GM12874 (cell line): ENCODE data around the gene B3GNT5.
A peak's percentile ranks its signal among the peaks of the same experiment; 100 is the strongest.

Experiments
- TF ChIP-seq, protein P1 (sequence below): IDR thresholded peaks from 2 replicates; pipeline ENCODE4 v1.5.1; 2011; ENCODE audit warnings: low read depth, mild to moderate bottlenecking, control low read depth, low read length, moderate library complexity; ENCODE audit not compliant: insufficient read depth

B3GNT5 gene

DNA sequence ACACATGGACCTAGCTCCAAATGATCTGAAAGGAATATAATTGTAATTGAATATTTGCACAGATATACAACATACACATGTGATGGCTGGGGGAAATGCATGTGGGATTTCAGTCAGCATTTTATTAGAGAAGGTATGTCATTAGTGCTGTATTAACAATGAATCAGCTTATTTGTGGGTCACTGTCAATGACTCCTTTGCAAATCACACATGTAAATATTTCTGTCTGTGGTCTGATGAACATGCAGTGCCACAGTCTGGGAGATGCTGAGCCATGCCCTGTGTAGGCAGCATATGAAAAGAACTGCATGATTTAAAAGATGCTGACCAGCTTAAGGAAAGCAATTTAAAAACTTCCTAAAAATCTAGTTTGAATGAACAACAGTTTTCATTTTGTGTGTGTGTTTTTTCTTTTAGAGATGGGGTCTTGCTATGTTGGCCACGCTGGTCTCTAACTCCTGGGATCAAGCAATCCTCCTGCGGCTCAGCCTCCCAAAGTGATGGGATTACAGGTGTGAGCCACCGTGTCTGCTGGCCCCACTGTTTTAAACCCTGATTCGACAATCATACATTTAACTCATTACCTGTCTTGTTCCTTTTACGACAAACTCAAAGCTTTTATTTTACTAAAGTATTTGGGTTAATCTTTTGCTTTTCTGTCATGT, 803 bp upstream of the B3GNT5 start:
- TF ChIP-seq, protein P1, sequence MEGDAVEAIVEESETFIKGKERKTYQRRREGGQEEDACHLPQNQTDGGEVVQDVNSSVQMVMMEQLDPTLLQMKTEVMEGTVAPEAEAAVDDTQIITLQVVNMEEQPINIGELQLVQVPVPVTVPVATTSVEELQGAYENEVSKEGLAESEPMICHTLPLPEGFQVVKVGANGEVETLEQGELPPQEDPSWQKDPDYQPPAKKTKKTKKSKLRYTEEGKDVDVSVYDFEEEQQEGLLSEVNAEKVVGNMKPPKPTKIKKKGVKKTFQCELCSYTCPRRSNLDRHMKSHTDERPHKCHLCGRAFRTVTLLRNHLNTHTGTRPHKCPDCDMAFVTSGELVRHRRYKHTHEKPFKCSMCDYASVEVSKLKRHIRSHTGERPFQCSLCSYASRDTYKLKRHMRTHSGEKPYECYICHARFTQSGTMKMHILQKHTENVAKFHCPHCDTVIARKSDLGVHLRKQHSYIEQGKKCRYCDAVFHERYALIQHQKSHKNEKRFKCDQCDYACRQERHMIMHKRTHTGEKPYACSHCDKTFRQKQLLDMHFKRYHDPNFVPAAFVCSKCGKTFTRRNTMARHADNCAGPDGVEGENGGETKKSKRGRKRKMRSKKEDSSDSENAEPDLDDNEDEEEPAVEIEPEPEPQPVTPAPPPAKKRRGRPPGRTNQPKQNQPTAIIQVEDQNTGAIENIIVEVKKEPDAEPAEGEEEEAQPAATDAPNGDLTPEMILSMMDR = no peak

DNA sequence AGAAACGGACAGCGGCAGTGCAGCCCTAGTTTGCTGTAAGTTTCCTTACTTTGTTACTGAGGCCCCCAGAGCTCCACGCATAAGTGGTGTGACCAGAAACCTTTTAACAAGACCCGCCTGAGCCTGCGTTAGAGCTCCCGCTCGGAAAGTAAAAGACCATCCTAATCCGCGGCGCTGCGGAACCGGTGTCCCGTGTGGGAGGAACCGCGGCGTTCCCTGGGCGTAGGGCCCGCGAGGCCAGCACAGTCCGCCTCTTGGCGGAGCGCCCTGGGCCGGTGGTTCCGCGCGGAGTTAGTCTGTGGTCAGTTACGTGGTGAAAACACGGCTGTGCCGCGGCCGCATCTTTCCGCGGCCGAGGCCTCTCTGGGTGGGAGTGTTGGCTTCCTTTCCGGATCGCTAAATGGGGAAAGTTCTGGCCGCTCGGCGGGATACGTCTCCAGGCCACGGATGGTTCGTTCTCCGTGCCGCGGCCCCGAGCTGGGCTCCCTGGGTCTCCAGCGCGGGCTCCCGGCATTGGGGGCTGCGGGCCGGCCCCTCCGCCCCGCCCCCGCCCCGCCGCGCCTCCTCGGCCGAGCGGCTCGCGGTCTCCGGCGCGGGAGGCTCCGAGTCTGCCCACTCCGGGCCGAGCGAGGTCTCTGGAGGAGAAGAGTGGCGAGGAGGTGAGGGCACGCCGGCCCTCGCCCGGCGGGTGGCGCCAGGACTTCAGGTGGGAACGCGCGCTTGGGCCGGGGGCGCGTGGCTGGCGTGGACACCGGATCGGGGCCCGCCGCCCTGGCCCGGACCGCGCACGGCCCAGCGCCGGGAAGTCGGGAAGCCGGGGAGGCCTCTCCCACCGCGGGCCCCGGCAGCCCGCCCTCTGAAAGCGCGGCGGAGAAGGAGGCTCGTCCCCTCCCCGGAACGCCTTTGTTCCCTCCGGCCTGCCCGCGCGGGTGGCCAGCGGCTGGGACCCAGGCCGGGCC, 754 bp downstream of the B3GNT5 start:
- TF ChIP-seq, protein P1 = 0 out of 2 replicates have a peak, but pooled peaks have one; percentile 18

DNA sequence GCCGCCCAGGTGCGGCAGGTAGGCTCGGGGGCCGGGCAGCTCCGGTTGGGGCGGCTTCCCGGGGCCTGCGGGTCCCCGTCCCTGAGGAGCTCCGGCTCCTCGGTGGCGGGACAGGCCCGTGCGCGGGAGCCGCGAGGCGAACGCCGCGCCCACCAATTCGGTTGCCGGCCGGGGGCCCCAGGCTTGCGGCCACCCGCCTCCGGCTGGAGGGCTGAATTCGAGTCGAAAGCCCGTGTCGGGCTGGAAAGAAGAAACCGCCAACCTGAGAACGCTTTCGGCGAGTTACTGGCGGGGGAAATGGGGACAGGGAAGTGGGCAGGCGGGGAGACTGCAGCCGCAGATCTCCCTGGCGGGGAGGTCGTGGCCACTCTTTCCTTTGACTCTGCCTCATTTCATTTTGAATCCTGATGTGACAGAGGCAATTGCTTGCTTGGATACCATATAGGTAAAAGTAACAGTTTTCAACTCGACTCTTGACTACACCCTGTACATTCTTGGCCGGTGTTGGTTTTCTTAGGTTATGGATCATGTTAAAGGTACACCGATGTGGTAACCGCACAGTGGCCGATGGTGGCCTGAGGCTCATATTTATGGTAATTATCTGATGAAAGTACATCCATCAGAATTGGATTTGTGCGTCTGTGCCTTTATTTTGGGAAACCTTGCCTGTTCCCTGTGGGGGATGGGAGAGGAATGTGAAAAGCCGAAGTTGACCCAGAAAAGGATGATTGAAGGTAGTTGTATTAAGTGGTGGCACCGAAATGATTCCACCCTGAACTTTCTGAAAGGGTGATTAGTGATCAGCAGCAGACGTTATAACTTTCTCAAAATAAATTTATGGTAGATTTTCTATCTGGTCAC, 1.7 kb downstream of the B3GNT5 start:
- TF ChIP-seq, protein P1 = no peak

DNA sequence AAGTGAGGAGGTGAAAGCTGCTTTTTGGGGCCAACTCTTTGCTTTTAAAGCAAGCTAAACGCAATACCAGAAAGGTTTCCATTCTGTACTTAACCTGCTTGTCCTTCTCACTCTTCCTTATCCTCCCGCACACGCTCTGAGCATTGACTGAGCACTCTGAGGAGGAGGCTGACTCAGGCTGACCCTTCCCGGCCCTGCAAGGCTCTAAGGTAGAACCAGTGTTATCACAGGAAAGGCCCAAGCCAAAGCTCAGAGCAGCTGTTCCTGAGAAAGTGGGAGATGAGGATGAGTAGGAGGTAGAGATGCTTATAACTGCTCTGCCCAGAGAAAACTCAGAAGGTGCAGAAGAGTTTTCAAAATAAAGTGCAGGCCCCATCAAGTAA, 2.3 kb downstream of the B3GNT5 start:
- TF ChIP-seq, protein P1 = no peak

DNA sequence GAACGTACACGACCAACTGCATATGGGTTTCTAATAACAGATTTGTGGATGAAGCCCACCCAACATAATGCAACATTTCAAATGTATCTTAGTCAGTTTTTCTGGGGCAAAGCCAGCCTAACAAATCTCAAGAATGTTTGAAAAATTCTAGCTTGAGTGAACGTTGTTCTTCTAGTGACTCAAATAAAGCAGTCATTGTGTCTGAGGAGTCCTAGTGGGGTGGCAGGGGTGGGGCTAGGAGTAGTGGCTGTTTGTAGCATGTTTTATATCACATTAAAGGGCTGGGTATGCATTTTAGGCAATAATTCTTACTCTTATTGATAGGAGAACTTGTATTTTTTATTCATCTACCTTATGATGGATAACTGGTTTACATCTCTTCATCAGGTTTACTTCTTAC, 6.0 kb downstream of the B3GNT5 start:
- TF ChIP-seq, protein P1 = no peak

DNA sequence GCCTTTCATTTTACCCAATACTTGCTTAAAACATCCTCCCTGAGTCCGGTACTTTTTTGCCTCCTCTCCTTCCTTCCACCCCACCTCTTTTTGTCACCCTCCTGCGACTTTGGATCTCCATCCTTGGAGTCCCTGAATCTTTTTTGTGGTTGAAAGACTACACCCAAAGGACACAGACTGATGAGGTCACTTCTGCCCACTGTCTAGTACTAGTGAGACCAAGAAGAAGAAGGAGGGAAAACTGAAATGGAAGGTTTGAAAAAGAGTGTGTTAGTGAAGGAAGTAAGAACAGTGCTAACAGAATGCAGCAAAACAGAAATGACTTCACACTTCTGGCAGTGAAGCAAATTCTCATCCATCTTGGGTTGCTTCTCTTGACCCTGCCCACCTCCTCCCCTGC, 6.6 kb downstream of the B3GNT5 start:
- TF ChIP-seq, protein P1 = no peak
